Right atrium auricular region (tissue), 2 donors: ENCODE results near the gene CCDC149. TPM values are rescaled to one million over a fixed set of nuclear protein-coding genes. Genes with fewer than 3 reads are reported as not detected.

ENCODE experiments used
- DNase-seq: peaks from one replicate; pipeline ENCODE4 v3.0.0-alpha.2; 2019; ENCODE audit warnings: low spot score
- H3K27ac ChIP-seq, 2 donors: fragments of 200-600 bp; sonication (generic); 1 replicate in 1 of 2; 2 replicates in 1 of 2; pipeline ENCODE4 v1.5.1; 2016 to 2019
- H3K27me3 ChIP-seq, 2 donors: fragments of 200-600 bp; sonication (generic); one replicate each; pipeline versions ENCODE4 v1.5.1 to v1.6.0; 2017 to 2019
- H3K36me3 ChIP-seq: fragments of 200-600 bp; sonication (generic); one replicate; pipeline ENCODE4 v1.5.1; 2016
- H3K4me1 ChIP-seq, 2 donors: fragments of 200-600 bp; sonication (generic); one replicate each; pipeline versions ENCODE4 v1.5.1 to v1.6.0; 2017 to 2019
- H3K4me3 ChIP-seq, 2 donors: fragments of 200-600 bp; sonication (generic); 1 replicate in 1 of 2; 2 replicates in 1 of 2; pipeline ENCODE4 v1.5.1; 2017 to 2019; ENCODE audit warnings: mild to moderate bottlenecking in 1 of 2, moderate library complexity in 1 of 2
- H3K9me3 ChIP-seq, 2 donors: fragments of 200-600 bp; sonication (generic); one replicate each; pipeline ENCODE4 v1.5.1; 2019
- CTCF ChIP-seq, 2 donors: fragments of 200-600 bp; sonication (generic); IDR thresholded peaks; one replicate each; pipeline ENCODE4 v1.5.1; 2019; ENCODE audit warnings: antibody characterized with exemption in 2 of 2
- total RNA-seq, 2 donors: library from RNA; depleted of rRNA; stranded (reverse); fragments of >200 nt; gene quantifications; one replicate each; pipeline ENCODE4 v1.1.0, GENCODE V29; 2016

CCDC149 gene
- total RNA-seq, 2 donors from 2014 or later: 6.7 to 7.0 TPM

GRCh38 chr4:24924309-24924781, 11.5 kb upstream of the CCDC149 start:
- H3K4me1 ChIP-seq: no peaks in the 10 kb centered on the region
- peaks cover 0 to 5% of the 10 kb centered on the region in 2 donors for H3K9me3 ChIP-seq
- no peak overlapping the region for H3K27ac ChIP-seq
- H3K4me3 ChIP-seq: no peak overlapping the region
- TF ChIP-seq CTCF (IDR thresholded peaks at IDR 0.05): no peak
- no peak for DNase-seq
- no peaks in the 10 kb centered on the region for H3K36me3 ChIP-seq
- no peaks in the 10 kb centered on the region for H3K27me3 ChIP-seq

- Histone ChIP-seq H3K4me1 (no peaks in the 10 kb centered on the region), H3K27ac (no peak overlapping the region), H3K9me3 (peaks cover 0 to 5% of the 10 kb centered on the region in 2 donors), H3K27me3 (no peaks in the 10 kb centered on the region), H3K4me3 (no peak overlapping the region), H3K36me3 (no peaks in the 10 kb centered on the region)
- no peak for DNase-seq
- TF ChIP-seq CTCF (IDR thresholded peaks at IDR 0.05): no peak
These were observed 10.7 kb upstream of the CCDC149 start for GRCh38 chr4:24923550-24923949.

- Histone ChIP-seq H3K36me3 (no peaks in the 10 kb centered on the region), H3K27me3 (no peaks in the 10 kb centered on the region), H3K4me3 (no peak overlapping the region), H3K9me3 (peaks cover 0 to 5% of the 10 kb centered on the region in 2 donors), H3K4me1 (no peaks in the 10 kb centered on the region), H3K27ac (no peak overlapping the region)
- no peak for TF ChIP-seq CTCF (IDR thresholded peaks at IDR 0.05)
- DNase-seq: no peak
These were observed 10.2 kb upstream of the CCDC149 start for GRCh38 chr4:24923002-24923401.

GRCh38 chr4:24922416-24922815, 9.6 kb upstream of the CCDC149 start:
- TF ChIP-seq CTCF (IDR thresholded peaks at IDR 0.05): no peak
- Histone ChIP-seq H3K4me3 (no peak overlapping the region), H3K36me3 (no peaks in the 10 kb centered on the region), H3K27ac (no peak overlapping the region), H3K27me3 (no peaks in the 10 kb centered on the region), H3K9me3 (peaks cover 0 to 5% of the 10 kb centered on the region in 2 donors), H3K4me1 (no peaks in the 10 kb centered on the region)
- DNase-seq: no peak

- Histone ChIP-seq H3K27me3 (no peaks in the 10 kb centered on the region), H3K27ac (no peak overlapping the region), H3K4me3 (no peak overlapping the region), H3K4me1 (no peaks in the 10 kb centered on the region), H3K9me3 (peaks cover 0 to 5% of the 10 kb centered on the region in 2 donors), H3K36me3 (no peaks in the 10 kb centered on the region)
- no peak for DNase-seq
- no peak for TF ChIP-seq CTCF (IDR thresholded peaks at IDR 0.05)
These were observed 8.6 kb upstream of the CCDC149 start for GRCh38 chr4:24921491-24921890.

GRCh38 chr4:24920008-24920407, 7.2 kb upstream of the CCDC149 start:
- Histone ChIP-seq H3K4me3 (no peak overlapping the region), H3K36me3 (no peaks in the 10 kb centered on the region), H3K9me3 (peaks cover 0 to 5% of the 10 kb centered on the region in 2 donors), H3K27me3 (no peaks in the 10 kb centered on the region), H3K4me1 (no peaks in the 10 kb centered on the region), H3K27ac (no peak overlapping the region)
- no peak for TF ChIP-seq CTCF (IDR thresholded peaks at IDR 0.05)
- no peak for DNase-seq
